HG03103 (cell line): ENCODE measurements around the gene LRPAP1.
A peak's percentile ranks its signal among the peaks of the same experiment; 100 is the strongest.
"Not testable (repeated sequence)": the region's sequence is repeated elsewhere in the genome, so short reads cannot be mapped to it uniquely, and the experiment has no call there.

ENCODE experiments used
- ATAC-seq: cut with Tn5 transposase; IDR thresholded peaks from one replicate; pipeline ENCODE4 v1.9.1; 2021; ENCODE audit warnings: low read depth; ENCODE audit not compliant: unreplicated experiment

The LRPAP1 gene

GRCh38 chr4:3531879-3532750, at the start of gene LRPAP1:
TSS of gene LRPAP1 (minus strand) at chr4:3532422. CDS start at chr4:3532412, 10 bp downstream.
- ATAC-seq: peak; percentile 62

GRCh38 chr4:3581334-3582090, 49.3 kb upstream of the LRPAP1 start:
- not testable (repeated sequence) for ATAC-seq

GRCh38 chr4:3580859-3581258, 48.6 kb upstream of the LRPAP1 start:
- not testable (repeated sequence) for ATAC-seq

DNA sequence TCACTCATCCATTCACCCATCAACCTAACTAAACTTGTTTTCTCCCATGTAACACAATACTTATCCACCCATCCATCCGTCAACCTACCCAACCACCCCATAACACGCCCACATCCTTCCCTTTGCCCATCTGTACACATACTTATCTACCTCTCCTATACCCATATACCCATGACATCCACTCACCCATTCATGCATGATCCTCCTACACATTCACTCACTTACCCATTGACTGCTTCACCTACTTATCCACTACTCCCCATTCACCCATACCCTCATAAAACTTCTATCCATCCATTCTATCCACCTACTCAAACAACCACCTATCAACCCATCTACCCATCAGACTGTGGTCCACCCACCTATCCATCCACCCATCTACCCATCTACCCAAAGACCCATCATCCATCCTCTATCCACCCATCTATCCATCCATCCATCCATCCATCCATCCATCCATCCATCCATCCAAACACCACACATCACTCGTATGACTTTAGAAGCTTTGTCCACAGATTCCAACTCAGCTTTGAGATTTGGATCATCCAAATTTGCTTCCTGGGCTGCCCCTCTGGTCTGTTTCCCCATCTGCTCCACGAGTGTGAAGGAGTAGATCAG, 46.4 kb upstream of the LRPAP1 start:
- not testable (repeated sequence) for ATAC-seq

DNA sequence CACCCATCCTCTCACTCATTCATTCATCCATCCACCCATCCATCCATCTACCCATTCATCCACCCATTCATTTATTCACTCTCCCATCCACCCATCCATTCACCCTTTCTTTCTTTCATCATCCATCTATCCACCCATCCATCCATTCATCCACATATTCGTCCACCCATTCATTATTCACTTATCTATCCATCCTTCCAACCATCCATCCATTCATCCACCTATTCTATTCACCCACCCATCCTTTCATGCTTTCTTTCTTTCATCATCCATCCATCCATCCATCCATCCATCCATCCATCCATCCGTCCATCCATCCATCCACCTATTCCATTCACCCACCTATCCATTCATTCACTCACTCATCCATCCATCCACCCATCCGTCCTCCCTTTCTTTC, 45.8 kb upstream of the LRPAP1 start:
- not testable (repeated sequence) for ATAC-seq

GRCh38 chr4:3577208-3577892, 45.1 kb upstream of the LRPAP1 start:
- ATAC-seq: not testable (repeated sequence)

DNA sequence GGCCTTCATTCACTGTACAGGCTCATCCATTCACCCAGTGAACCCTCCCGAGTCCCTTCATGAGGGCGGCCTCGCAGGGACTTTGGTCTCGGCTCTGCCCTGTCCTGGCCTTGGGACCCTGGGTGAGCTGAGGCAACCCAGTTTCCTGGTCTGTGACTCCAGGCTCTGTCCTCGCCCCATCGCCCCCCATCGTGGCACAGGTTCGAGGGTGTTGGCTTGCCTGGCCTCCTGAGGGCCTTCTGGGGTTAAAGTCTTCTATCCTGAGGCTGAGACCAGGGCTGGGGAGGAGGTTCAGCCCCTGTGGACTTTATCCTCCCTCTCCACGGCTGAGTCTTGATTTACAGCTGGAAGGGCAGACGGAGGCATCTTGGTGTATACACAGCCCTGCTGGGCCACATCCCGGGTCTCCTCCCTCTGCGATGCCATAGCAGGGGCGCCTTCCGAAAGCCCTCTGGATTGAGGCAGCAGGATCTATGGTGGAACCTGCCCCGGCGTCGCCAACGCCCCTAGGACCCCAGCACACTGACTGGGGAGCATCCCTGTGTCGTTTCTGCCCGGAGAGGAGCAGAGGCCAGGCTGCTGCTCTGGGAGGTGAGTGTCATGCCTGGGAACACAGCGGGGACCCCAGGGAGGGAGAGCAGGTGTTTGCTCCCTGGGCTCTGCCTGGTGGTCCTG, 44.4 kb upstream of the LRPAP1 start:
- ATAC-seq: not testable (repeated sequence)

- ATAC-seq: not testable (repeated sequence)
Observed at GRCh38 chr4:3575426-3576369, 43.5 kb upstream of the LRPAP1 start.

DNA sequence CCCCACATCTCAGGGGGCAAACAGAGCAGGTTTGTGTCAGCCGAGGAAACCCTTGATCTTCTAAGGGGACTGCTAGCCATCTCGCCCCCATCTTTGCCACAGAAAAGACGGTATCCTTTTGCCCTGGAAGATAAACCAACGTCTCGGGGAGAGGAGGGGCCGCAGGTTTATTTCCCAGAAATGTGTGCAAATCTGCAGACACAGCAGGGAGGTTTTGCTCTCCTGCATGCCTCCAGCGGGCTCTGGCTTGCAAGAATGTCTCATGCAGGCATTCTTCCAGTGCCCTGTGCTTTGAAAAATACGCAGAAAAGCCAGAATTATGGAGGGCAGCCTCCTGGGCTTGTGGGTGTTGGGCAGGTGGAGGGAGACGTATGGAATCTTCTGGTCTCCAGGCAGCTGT, 42.6 kb upstream of the LRPAP1 start:
- ATAC-seq: not testable (repeated sequence)

- ATAC-seq: not testable (repeated sequence)
Observed at GRCh38 chr4:3574346-3574745, 42.1 kb upstream of the LRPAP1 start.

DNA sequence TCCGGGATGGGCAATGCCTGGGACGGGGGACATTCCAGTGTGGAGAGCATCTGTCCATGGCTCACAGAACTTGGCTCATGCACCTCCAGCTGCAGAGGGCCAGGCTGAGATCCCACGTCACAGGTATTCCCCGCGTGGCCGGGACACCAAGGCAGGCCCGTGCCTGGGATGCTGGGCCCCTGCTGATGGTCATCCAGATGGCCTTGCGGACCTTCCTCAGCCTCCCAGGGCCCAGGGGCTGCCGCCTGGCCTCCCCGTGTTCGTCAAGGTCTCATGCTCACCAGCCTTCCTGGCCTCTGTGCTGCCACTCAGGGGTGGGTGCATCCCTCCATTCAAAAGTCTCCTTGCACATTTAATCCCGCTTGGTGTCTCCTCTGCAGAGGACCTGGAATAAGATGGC, 40.9 kb upstream of the LRPAP1 start:
- no peak for ATAC-seq

- no peak for ATAC-seq
Observed at GRCh38 chr4:3572363-3572762, 40.1 kb upstream of the LRPAP1 start.

DNA sequence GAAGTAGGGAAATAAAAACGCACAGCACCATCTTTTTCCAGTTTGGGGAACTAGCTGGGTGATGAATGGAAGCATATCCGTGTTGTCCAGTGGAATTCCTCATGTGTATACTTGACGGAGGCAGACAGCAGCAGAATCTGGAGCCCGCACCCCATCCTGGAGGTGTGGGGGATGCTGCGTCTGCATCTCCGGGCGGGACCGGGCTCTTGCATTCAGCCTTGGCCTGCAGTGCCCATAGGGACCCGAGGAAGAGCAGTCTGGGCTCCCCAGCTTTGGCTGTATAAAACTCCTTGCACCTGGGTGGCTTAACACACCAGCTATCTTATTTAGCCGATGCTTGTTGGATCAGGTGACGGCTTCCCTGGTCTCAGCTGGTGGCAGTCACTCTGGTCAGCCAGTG, 39.7 kb upstream of the LRPAP1 start:
- no peak for ATAC-seq

- not testable (repeated sequence) for ATAC-seq
Observed at GRCh38 chr4:3570923-3571322, 38.7 kb upstream of the LRPAP1 start.

GRCh38 chr4:3569611-3570010, 37.4 kb upstream of the LRPAP1 start:
- ATAC-seq: not testable (repeated sequence)

DNA sequence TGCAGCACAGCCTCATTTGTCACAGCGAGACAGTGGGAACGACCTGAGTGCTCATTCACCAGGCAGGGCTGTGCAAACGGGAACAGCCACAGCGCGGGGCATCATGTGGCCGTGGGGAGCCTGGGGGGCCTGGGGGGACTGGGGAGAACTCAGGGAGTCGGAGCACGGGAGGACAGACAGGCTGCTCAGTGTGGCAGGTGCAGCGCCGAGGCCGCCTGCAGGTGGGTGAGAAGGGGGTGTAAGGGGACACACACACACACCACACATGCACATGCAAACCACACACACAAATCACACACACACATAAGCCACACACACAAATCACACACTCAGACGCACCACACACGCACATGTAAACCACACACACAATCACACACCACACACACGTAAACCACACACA, 34.5 kb upstream of the LRPAP1 start:
- ATAC-seq: not testable (repeated sequence)

DNA sequence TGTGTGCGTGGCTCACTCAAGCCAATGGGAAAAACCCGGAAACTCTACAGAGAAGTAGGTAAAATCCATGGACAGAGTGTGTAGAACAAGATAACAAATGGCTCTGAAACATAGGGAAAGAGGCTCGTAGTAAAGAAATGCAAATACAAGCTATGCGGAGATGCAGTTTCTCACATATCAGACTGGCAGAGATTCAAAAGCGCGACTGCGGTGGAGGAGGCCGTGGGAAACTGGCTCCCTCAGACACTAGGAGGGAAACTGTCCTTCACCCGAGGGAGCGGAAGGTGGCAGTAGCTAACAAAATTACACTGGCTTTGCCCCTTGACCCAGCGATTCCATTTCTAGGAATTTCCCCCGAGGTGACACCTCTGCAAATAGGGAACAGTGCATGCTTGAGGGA, 34.1 kb upstream of the LRPAP1 start:
- ATAC-seq: not testable (repeated sequence)

DNA sequence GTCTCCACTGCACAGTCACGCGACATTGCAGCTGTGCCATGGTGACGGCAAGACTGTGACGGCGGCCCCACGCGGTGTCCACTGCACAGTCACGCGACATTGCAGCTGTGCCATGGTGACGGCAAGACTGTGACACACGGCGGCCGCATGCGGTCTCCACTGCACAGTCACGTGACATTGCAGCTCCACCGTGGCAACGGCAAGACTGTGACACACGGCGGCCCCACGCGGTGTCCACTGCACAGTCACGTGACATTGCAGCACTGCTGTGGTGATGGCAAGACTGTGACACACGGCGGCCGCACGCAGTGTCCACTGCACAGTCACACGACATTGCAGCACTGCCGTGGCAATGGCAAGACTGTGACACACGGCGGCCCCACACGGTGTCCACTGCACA, 32.7 kb upstream of the LRPAP1 start:
- ATAC-seq: not testable (repeated sequence)

- ATAC-seq: no peak
Observed at GRCh38 chr4:3563403-3563802, 31.2 kb upstream of the LRPAP1 start.
